ENCODE results near the gene NWD2. TPM values are rescaled to one million over a fixed set of nuclear protein-coding genes. Genes with fewer than 3 reads are reported as not detected.
"Not testable (repeated sequence)": the region's sequence is repeated elsewhere in the genome, so short reads cannot be mapped to it uniquely, and the experiment has no call there.

NWD2 gene
- total RNA-seq, 1 donor from 2014 or later = 0.64 TPM

GRCh38 chr4:37483610-37484009 lies 239.1 kb downstream of the NWD2 start:
- no peaks in the 10 kb centered on the region for H3K9me3 ChIP-seq
- no peaks in the 10 kb centered on the region for H3K36me3 ChIP-seq
- H3K4me1 ChIP-seq = no peaks in the 10 kb centered on the region
- TF ChIP-seq CTCF (IDR thresholded peaks at IDR 0.05) = no peak
- intact Hi-C loops (cut with DNase I) = no loop called here
- no peaks in the 10 kb centered on the region for H3K27me3 ChIP-seq
- no peak overlapping the region for H3K27ac ChIP-seq
- no peak overlapping the region for H3K4me3 ChIP-seq
- no peak for DNase-seq (ENCODE audit: low spot score in 2 of 2)

GRCh38 chr4:37486166-37486565 lies 241.6 kb downstream of the NWD2 start:
- intact Hi-C loops (cut with DNase I) = no loop called here
- no peak for DNase-seq (ENCODE audit: low spot score in 2 of 2)
- H3K27ac ChIP-seq = no peak overlapping the region

GRCh38 chr4:37487668-37488067 lies 243.1 kb downstream of the NWD2 start:
- H3K27me3 ChIP-seq = no peaks in the 10 kb centered on the region
- intact Hi-C loops (cut with DNase I) = no loop called here
- H3K4me3 ChIP-seq = no peak overlapping the region
- H3K9me3 ChIP-seq = no peaks in the 10 kb centered on the region
- H3K27ac ChIP-seq = no peak overlapping the region
- DNase-seq (ENCODE audit: low spot score in 2 of 2) = no peak
- no peaks in the 10 kb centered on the region for H3K36me3 ChIP-seq
- TF ChIP-seq CTCF (IDR thresholded peaks at IDR 0.05) = no peak
- no peaks in the 10 kb centered on the region for H3K4me1 ChIP-seq

More at GRCh38 chr4:37486166-37486565, 241.6 kb downstream of the NWD2 start:
- no peaks in the 10 kb centered on the region for H3K4me1 ChIP-seq
- no peak for TF ChIP-seq CTCF (IDR thresholded peaks at IDR 0.05)
- no peaks in the 10 kb centered on the region for H3K27me3 ChIP-seq
- H3K36me3 ChIP-seq = no peaks in the 10 kb centered on the region
- no peaks in the 10 kb centered on the region for H3K9me3 ChIP-seq
- H3K4me3 ChIP-seq = no peak overlapping the region

- H3K27ac ChIP-seq = no peak overlapping the region
- no peaks in the 10 kb centered on the region for H3K27me3 ChIP-seq
- intact Hi-C loops (cut with DNase I) = no loop called here
- no peak for TF ChIP-seq CTCF (IDR thresholded peaks at IDR 0.05)
- no peaks in the 10 kb centered on the region for H3K9me3 ChIP-seq
- no peaks in the 10 kb centered on the region for H3K36me3 ChIP-seq
- no peaks in the 10 kb centered on the region for H3K4me1 ChIP-seq
- no peak for DNase-seq (ENCODE audit: low spot score in 2 of 2)
- no peak overlapping the region for H3K4me3 ChIP-seq
Observed at GRCh38 chr4:37489697-37490096, 245.2 kb downstream of the NWD2 start.

GRCh38 chr4:37490391-37491347 lies 246.1 kb downstream of the NWD2 start:
- no peak for TF ChIP-seq CTCF (IDR thresholded peaks at IDR 0.05)
- Histone ChIP-seq H3K36me3 (no peaks in the 10 kb centered on the region), H3K4me3 (no peak overlapping the region), H3K27ac (no peak overlapping the region), H3K4me1 (no peaks in the 10 kb centered on the region), H3K9me3 (no peaks in the 10 kb centered on the region), H3K27me3 (no peaks in the 10 kb centered on the region)
- intact Hi-C loops (cut with DNase I) = no loop called here
- no peak for DNase-seq (ENCODE audit: low spot score in 2 of 2)

GRCh38 chr4:37495353-37495752 lies 250.8 kb downstream of the NWD2 start:
- H3K27ac ChIP-seq; H3K27me3 ChIP-seq; H3K4me1 ChIP-seq; DNase-seq (ENCODE audit: low spot score in 2 of 2); intact Hi-C loops (cut with DNase I); H3K4me3 ChIP-seq; H3K36me3 ChIP-seq; H3K9me3 ChIP-seq: not testable (repeated sequence)

Measured in ascending aorta (tissue), 2 donors.